ENCODE measurements around the gene LRRC17.

GRCh38 chr7:102942181-102942866 is 29.5 kb downstream of the LRRC17 start:
- TF ChIP-seq CTCF (IDR thresholded peaks at IDR 0.05) (no peak), POLR2A (IDR thresholded peaks at IDR 0.05) (no peak)

Measured in heart left ventricle (tissue), 13 donors.